Neural crest cell (in vitro differentiated cells): ENCODE measurements around the gene ATP6V0C. TPM values are rescaled to one million over a fixed set of nuclear protein-coding genes. Genes with fewer than 3 reads are reported as not detected.
A peak's percentile ranks its signal among the peaks of the same experiment; 100 is the strongest.
"Not testable (repeated sequence)": the region's sequence is repeated elsewhere in the genome, so short reads cannot be mapped to it uniquely, and the experiment has no call there.

Experiments
- DNase-seq: peaks from one replicate; pipeline ENCODE4 v3.0.0; 2021; ENCODE audit warnings: low read depth, mixed read lengths, low spot score
- H3K27ac Mint-ChIP-seq: one replicate; pipeline ENCODE4 v1.8.0; 2021; ENCODE audit warnings: mild to moderate bottlenecking, mixed read lengths; ENCODE audit not compliant: unreplicated experiment
- H3K27me3 Mint-ChIP-seq: 2 replicates; pipeline ENCODE4 v1.8.0; 2021; ENCODE audit warnings: low read depth, mild to moderate bottlenecking, mixed read lengths
- H3K36me3 Mint-ChIP-seq: 2 replicates; pipeline ENCODE4 v1.8.0; 2021; ENCODE audit warnings: low read depth, mild to moderate bottlenecking, mixed read lengths
- H3K4me1 Mint-ChIP-seq: 2 replicates; pipeline ENCODE4 v1.8.0; 2021; ENCODE audit warnings: mixed read lengths
- H3K4me3 Mint-ChIP-seq: one replicate; pipeline ENCODE4 v1.8.0; 2021; ENCODE audit warnings: mild to moderate bottlenecking, mixed read lengths
- H3K9me3 Mint-ChIP-seq: 2 replicates; pipeline ENCODE4 v1.8.0; 2021; ENCODE audit warnings: mixed read lengths
- CTCF ChIP-seq: fragments of 200-600 bp; sonication (generic); conservative IDR thresholded peaks from 2 replicates; pipeline ENCODE4 v1.5.0; 2021; ENCODE audit warnings: antibody characterized with exemption, mild to moderate bottlenecking
- total RNA-seq: library from RNA; stranded (reverse); gene quantifications from 2 replicates; pipeline ENCODE4 v1.2.1, GENCODE V29; 2021

The ATP6V0C gene
- total RNA-seq, 1 donor from 2014 or later = 154 TPM

GRCh38 chr16:2539845-2540458 lies 26.2 kb downstream of the ATP6V0C start:
- not testable (repeated sequence) for H3K9me3 Mint-ChIP-seq, H3K27ac Mint-ChIP-seq, DNase-seq, H3K27me3 Mint-ChIP-seq, H3K36me3 Mint-ChIP-seq
- Mint-ChIP-seq H3K4me1 (peaks cover 38% of the 10 kb centered on the region), H3K4me3 (peak overlapping the region; percentile 81)
- TF ChIP-seq CTCF = peak; percentile 60

- H3K9me3 Mint-ChIP-seq, H3K36me3 Mint-ChIP-seq, H3K27me3 Mint-ChIP-seq, H3K27ac Mint-ChIP-seq, DNase-seq: not testable (repeated sequence)
- peaks cover 33% of the 10 kb centered on the region for H3K4me1 Mint-ChIP-seq
- H3K4me3 Mint-ChIP-seq = peak overlapping the region; percentile 38
These were observed 27.2 kb downstream of the ATP6V0C start for GRCh38 chr16:2540912-2541311.

DNA sequence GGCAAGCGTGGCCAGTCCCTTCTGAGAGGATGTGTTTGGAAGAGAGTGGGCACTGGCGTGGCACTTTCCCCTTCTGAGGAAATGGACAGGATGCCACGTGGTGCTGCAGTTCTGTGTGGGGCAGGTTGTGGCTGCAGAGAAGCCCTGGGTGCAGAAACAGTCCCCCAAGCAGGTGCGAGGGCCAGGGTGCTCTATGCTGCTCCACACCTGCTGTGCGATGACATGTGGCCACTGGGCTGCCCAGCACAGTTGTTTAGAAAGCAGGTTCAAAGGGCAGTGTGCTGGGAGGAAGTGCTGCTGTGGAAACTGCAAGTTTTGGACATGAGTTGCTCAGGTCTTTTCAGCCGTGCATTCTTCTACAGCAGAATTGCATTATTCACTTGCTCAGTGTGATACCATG lies 27.7 kb downstream of the ATP6V0C start:
- not testable (repeated sequence) for H3K4me3 Mint-ChIP-seq, H3K9me3 Mint-ChIP-seq, H3K36me3 Mint-ChIP-seq, H3K27me3 Mint-ChIP-seq, DNase-seq, H3K27ac Mint-ChIP-seq
- peaks cover 28% of the 10 kb centered on the region for H3K4me1 Mint-ChIP-seq

DNA sequence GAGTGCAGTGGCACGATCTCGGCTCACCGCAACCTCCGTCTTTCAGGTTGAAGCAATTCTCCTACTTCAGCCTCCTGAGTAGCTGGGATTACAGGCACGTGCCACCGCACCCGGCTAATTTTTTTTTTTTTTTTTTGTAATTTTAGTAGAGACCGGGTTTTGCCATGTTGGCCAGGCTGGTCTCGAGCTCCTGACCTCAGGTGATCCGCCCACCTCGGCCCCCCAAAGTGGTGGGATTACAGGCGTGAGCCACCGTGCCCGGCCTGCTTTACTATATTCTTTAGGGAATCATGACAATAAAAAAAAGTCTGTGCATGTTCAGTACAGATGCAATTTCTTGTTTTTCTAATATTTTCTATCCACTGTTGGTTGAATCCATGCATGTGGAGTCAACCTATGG lies 30.0 kb downstream of the ATP6V0C start:
- not testable (repeated sequence) for DNase-seq, H3K27me3 Mint-ChIP-seq, H3K36me3 Mint-ChIP-seq, H3K9me3 Mint-ChIP-seq, H3K4me3 Mint-ChIP-seq
- peaks cover 17% of the 10 kb centered on the region for H3K4me1 Mint-ChIP-seq
- H3K27ac Mint-ChIP-seq = peak overlapping the region; percentile 72

DNA sequence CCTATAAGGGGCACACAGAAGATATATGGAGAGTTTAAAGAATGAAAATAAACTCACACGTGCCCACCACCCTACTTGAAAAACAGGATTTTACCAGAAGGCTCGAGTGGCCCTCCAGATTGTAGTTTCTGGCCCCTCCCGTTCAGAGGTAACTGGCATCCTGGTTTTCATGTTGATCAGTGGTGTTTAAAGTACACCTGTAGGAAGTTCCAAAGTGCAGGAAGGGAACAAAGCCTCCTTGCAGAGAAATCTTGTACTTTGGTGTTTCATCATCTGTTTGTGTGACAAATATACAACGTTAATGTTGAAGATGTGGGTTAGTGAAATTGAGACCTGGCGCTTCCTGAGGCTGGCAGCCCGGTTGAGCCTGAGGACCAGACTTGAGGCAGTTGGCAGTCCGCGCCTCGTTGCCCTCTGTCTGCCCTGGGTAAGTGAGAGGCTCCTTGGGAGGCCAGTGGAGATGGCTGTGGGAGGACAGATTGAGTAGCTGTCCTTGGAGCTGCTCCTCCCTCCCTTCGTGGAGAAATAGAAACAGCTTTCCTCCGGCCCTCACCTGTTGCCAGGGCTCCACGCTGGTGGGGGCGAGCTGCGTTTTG lies 36.6 kb downstream of the ATP6V0C start:
- H3K4me3 Mint-ChIP-seq, H3K4me1 Mint-ChIP-seq, H3K27ac Mint-ChIP-seq, H3K27me3 Mint-ChIP-seq, H3K36me3 Mint-ChIP-seq, H3K9me3 Mint-ChIP-seq, DNase-seq: not testable (repeated sequence)

DNA sequence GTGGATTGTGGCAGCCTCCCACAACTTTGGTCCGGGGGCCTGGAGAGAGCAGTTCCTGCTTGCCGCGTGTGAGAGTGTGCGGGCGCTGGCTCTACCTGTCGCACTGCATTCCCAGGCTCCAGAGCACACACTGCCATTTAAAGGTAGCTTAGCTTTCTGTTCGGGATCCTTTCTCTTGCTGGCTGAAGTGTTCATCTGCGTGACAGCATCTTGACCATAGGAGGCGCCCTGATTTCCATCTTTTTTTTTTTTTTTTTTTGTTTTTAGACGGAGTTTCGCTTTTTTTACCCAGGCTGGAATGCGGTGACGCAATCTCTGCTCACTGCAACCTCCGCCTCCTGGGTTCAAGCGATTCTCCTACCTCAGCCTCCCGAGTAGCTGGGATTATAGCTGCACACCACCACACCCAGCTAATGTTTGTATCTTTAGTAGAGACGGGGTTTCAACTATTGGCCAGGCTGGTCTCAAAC lies 37.7 kb downstream of the ATP6V0C start:
- TF ChIP-seq CTCF = peak; percentile 61
- H3K36me3 Mint-ChIP-seq, DNase-seq, H3K4me1 Mint-ChIP-seq, H3K27ac Mint-ChIP-seq, H3K9me3 Mint-ChIP-seq, H3K27me3 Mint-ChIP-seq, H3K4me3 Mint-ChIP-seq: not testable (repeated sequence)

DNA sequence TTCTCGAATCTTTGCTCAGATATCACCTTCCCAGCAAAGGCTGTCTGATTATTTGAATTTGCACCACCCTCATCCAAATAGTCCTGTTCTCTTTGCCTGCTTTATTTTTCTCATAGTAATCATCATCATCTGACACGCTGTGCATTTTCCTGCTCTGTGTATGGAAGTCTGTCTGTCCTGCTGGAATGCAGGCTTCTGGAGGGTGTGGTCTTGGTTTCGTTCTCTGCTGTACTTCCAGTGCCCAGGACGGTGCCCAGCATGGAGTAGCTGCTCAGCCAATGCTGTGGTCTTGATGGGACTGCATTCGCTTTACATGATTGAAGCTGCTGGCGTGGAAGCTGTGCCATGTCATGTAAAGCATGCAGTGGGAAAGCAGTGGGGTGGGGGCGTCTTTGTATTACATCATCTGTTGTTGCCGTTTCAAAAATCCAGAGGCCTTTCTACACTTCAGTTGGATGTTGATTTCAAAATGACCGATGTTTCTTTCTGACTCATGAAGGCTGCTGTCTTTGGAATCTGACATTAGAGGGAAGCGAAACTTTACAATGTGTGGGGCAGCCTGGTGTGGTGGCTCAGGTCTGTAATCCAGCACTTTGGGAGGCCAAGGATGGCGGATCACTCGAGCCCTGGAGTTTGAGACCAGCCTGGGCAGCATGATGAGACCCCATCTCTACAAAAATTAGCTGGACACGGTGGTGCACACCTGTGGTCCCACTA lies 41.1 kb downstream of the ATP6V0C start:
- DNase-seq = not testable (repeated sequence)

GRCh38 chr16:2557150-2557549 lies 43.4 kb downstream of the ATP6V0C start:
- H3K36me3 Mint-ChIP-seq, H3K4me1 Mint-ChIP-seq, H3K9me3 Mint-ChIP-seq, H3K4me3 Mint-ChIP-seq, DNase-seq, H3K27me3 Mint-ChIP-seq, H3K27ac Mint-ChIP-seq: not testable (repeated sequence)

More for the DNA sequence above, 41.1 kb downstream of the ATP6V0C start:
- H3K4me3 Mint-ChIP-seq, H3K27ac Mint-ChIP-seq, H3K4me1 Mint-ChIP-seq, H3K36me3 Mint-ChIP-seq, H3K27me3 Mint-ChIP-seq, H3K9me3 Mint-ChIP-seq: not testable (repeated sequence)

- DNase-seq, H3K4me1 Mint-ChIP-seq, H3K36me3 Mint-ChIP-seq, H3K4me3 Mint-ChIP-seq, H3K27me3 Mint-ChIP-seq, H3K27ac Mint-ChIP-seq, H3K9me3 Mint-ChIP-seq: not testable (repeated sequence)
These were observed 46.5 kb downstream of the ATP6V0C start for GRCh38 chr16:2560131-2560797.
